Brain microvascular endothelial cell (primary cell): ENCODE data around the gene EVX2.

ENCODE experiments used
- DNase-seq: peaks from one replicate; pipeline ENCODE4 v3.0.0-alpha.2; 2020
- H3K27ac ChIP-seq: fragments of 250-450 bp; sonication (Bioruptor Pico); 2 replicates; pipeline ENCODE4 v1.5.1; 2020; ENCODE audit warnings: mild to moderate bottlenecking, moderate library complexity
- H3K27me3 ChIP-seq: fragments of 250-450 bp; sonication (Bioruptor Pico); replicated peaks from 2 replicates; pipeline ENCODE4 v1.5.1; 2020; ENCODE audit warnings: mild to moderate bottlenecking
- H3K36me3 ChIP-seq: fragments of 250-450 bp; sonication (Bioruptor Pico); replicated peaks from 2 replicates; pipeline ENCODE4 v1.5.1; 2020; ENCODE audit warnings: mild to moderate bottlenecking
- H3K4me3 ChIP-seq: 2 replicates; pipeline ENCODE4 v1.5.1; 2011; ENCODE audit warnings: low read depth, mild to moderate bottlenecking, control low read depth, low read length, moderate library complexity
- in situ Hi-C: cut with HindIII; loops from 2 replicates; pipeline ENCODE4 v1.10.0; 2017; ENCODE audit warnings: low sequenced_read_pairs, low pct_ligation_motif_present
- TF ChIP-seq, protein P1 (sequence below): IDR thresholded peaks from 2 replicates; pipeline ENCODE4 v1.5.1; 2011; ENCODE audit warnings: low read depth, mild to moderate bottlenecking, moderate library complexity, low read length, control low read depth, inconsistent platforms; ENCODE audit errors: missing control alignments

EVX2 gene

DNA sequence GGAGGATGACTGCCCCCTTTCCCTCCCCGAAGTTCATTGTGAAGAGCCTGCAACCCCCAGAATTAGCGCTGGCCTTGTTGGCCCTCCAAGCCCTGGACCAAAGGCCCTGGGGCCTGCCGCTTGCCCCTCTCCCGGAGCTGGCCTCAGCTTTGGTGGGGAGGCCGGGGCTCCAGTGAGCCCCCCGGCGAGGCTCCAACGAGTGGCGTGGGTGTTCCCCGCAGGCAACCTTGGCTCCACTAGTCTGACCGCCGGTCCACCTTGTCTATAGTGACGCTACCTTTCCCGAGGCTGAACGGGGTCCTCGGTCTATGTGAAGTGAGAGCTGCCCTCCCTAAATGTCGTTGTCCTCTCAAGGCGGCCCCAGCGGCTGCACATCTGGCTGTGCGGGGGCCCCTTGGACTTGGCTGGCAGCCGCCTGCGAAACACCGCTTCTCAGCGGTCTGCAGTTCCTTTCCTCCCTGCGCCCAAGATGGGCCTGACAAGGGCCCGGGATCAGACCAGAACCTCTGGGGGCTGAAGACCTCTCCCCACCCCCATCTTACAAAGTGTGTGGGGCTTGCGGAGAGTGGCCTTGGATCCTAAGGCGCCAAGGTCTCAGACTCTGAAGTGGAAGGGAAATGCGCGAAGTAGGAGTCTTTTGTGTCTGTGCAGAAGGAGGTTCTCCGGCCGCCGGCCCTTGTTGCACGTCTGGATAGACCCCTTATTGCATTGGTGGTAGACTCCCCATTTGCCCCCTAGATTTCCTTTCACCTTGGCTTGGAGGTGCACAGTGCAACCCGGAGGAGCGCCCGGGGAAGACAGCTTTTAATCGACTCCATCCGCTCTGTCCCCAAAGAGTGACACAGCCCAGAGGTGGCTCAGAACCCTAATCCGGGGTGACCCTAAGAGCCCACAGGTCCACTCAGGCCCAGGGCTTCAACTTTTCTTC, 28.9 kb upstream of the EVX2 start:
- in situ Hi-C loops = no loop called here
- Histone ChIP-seq H3K4me3 (no peak overlapping the region), H3K36me3 (no peaks in the 10 kb centered on the region), H3K27me3 (peaks cover 93% of the 10 kb centered on the region), H3K27ac (no peak overlapping the region)
- no peak for DNase-seq
- TF ChIP-seq, protein P1, sequence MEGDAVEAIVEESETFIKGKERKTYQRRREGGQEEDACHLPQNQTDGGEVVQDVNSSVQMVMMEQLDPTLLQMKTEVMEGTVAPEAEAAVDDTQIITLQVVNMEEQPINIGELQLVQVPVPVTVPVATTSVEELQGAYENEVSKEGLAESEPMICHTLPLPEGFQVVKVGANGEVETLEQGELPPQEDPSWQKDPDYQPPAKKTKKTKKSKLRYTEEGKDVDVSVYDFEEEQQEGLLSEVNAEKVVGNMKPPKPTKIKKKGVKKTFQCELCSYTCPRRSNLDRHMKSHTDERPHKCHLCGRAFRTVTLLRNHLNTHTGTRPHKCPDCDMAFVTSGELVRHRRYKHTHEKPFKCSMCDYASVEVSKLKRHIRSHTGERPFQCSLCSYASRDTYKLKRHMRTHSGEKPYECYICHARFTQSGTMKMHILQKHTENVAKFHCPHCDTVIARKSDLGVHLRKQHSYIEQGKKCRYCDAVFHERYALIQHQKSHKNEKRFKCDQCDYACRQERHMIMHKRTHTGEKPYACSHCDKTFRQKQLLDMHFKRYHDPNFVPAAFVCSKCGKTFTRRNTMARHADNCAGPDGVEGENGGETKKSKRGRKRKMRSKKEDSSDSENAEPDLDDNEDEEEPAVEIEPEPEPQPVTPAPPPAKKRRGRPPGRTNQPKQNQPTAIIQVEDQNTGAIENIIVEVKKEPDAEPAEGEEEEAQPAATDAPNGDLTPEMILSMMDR = no peak

DNA sequence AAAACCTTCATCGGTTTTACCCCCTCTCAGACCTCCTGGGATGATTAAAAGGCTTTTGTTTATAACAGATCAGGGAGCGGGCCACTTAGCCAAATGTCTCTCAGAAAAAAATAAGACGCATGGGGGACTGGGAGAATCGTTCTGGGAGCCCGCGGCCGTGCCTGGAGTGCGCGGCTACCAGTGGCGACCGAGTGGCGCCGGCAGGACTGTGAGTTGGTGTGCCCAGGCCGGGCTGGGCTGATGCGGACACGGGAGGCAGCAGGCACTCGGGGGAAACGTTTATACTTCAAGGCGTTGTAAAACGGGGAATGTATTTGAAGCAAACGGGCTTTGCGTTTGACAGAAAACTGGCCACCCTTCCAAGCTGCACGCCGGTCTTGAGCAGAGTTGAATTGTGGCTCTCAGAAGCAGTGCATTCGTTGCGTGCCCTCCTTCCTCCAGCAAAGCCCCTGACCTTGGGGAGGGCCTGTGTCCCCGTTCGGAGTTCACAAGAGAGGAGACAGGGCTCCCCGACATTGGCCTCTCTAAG, 28.1 kb upstream of the EVX2 start:
- no peak for DNase-seq
- no peak overlapping the region for H3K4me3 ChIP-seq
- in situ Hi-C loops = no loop called here
- H3K36me3 ChIP-seq = no peaks in the 10 kb centered on the region
- TF ChIP-seq, protein P1 = no peak
- no peak overlapping the region for H3K27ac ChIP-seq
- peaks cover 91% of the 10 kb centered on the region for H3K27me3 ChIP-seq

DNA sequence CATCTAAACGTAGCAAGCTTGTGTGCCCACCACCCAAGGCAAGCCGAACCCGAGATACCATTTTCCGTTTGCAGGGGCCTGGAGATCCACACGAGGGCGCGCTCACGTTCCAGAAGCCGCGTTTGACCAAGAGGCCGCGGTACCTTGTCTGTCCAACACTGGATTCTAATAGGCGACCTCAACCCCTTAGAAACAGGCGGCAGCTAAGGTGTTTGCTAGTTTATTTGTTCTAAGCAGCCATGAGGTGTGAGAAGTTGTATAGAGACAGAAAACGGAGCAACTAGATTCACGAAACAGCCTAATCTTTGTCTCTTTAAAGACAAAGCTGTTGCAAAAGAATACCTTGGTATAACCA, 27.5 kb upstream of the EVX2 start:
- DNase-seq = no peak

DNA sequence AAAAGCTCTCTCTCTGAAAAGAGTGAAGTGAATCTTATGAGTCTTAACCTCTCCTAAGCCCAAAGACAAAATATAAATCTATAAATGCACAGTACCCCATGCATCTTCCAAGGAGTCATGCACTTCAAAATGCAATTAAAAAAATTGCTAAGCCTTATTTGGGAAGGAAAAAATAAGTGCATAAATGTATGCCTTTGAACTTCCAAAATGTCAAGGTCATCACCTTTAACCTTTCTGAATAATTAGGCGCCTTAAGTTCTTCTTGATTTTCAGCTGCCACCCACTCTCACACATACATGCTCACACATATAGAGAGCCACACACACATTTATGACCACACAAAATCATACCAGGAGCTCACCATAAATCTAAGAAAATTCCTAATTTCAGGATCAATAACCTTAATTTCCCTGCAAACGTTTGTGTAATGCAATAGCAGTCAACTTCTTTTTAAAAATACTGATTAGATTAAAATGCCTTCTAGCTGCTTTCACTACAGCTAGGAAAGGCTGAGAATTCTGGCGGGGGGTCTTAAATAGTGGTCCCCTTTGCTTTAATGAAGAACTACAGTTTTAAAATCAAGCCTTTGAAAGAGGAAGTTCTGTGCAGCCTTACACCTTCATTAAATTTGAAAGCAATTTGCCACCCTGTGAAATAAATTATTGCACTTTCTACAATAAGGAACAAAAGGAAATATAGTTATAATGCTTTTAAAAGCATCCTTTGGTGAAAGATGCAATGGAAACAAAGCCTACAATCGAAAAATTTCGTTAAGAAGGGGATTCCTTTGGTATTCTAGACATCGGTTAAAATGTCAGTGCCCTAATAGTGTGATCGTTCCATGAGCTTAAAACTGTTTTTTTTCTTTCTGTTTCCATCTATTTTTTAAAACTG, 26.9 kb upstream of the EVX2 start:
- no peaks in the 10 kb centered on the region for H3K36me3 ChIP-seq
- no peak overlapping the region for H3K27ac ChIP-seq
- H3K4me3 ChIP-seq = no peak overlapping the region
- DNase-seq = no peak
- in situ Hi-C loops = no loop called here
- TF ChIP-seq, protein P1 = no peak
- peaks cover 91% of the 10 kb centered on the region for H3K27me3 ChIP-seq

More for the DNA sequence above, 27.5 kb upstream of the EVX2 start:
- TF ChIP-seq, protein P1 = peak; percentile 84
- Histone ChIP-seq H3K27ac (no peak overlapping the region), H3K27me3 (peaks cover 91% of the 10 kb centered on the region), H3K4me3 (no peak overlapping the region), H3K36me3 (no peaks in the 10 kb centered on the region)
- in situ Hi-C loops = no loop called here

DNA sequence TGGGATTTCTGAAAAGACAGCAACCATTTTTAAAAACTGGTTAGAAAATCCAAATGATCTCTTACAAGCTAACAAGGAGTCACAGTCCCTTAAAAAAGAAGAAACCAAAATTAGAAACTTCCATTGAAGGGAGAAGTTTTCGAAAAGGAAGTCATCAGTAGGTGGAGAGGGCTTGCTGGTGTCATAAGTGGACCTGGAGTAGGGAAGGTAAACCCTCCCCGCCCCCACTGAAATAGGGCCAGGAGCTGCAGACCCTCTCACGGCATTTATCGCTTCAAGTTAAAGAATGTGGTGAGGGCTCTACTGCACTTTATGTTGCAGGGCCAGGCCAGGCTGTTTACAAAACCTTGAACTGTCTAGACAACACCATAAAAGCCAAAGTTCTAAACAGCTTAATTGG, 26.2 kb upstream of the EVX2 start:
- no peak overlapping the region for H3K4me3 ChIP-seq
- no peak overlapping the region for H3K27ac ChIP-seq
- DNase-seq = no peak
- H3K36me3 ChIP-seq = no peaks in the 10 kb centered on the region
- in situ Hi-C loops = no loop called here
- H3K27me3 ChIP-seq = peaks cover 92% of the 10 kb centered on the region
- TF ChIP-seq, protein P1 = no peak
